ENCODE results near the gene PCBP2. TPM values are rescaled to one million over a fixed set of nuclear protein-coding genes. Genes with fewer than 3 reads are reported as not detected.
A peak's percentile ranks its signal among the peaks of the same experiment; 100 is the strongest.
"Not testable (repeated sequence)": the region's sequence is repeated elsewhere in the genome, so short reads cannot be mapped to it uniquely, and the experiment has no call there.

Gene PCBP2
- total RNA-seq, 6 experiments from 2014 or later: 254 to 463 (median 347) TPM

- 85% methylated on average over 5 of the region's 5 CpGs for whole genome bisulfite sequencing (ENCODE audit: insufficient coverage, low coverage, low lambda C conversion rate, missing lambda C conversion rate)
- H3K27ac ChIP-seq: no peak overlapping the region
- no peak for DNase-seq
- peaks cover 21 to 80% (median 47%) of the 10 kb centered on the region in 4 donors for H3K36me3 ChIP-seq
- no peak for ATAC-seq
- H3K4me3 ChIP-seq: no peak overlapping the region
- intact Hi-C loops (cut with DNase I): no loop called here
- H3K9me3 ChIP-seq: no peaks in the 10 kb centered on the region
- H3K27me3 ChIP-seq: no peaks in the 10 kb centered on the region
- TF ChIP-seq CTCF (IDR thresholded peaks at IDR 0.05): no peak
- TF ChIP-seq POLR2A (IDR thresholded peaks at IDR 0.05): no peak
- H3K4me1 ChIP-seq: peaks cover 0 to 3% (median 0%) of the 10 kb centered on the region in 4 donors
Measured at GRCh38 chr12:53479331-53479730, 27.4 kb downstream of the PCBP2 start.

- Histone ChIP-seq H3K4me1 (no peaks in the 10 kb centered on the region), H3K36me3 (peaks cover 21 to 74% (median 35%) of the 10 kb centered on the region in 4 donors), H3K4me3 (no peak overlapping the region), H3K27me3 (no peaks in the 10 kb centered on the region), H3K9me3 (no peaks in the 10 kb centered on the region), H3K27ac (no peak overlapping the region)
- WGBS (ENCODE audit: insufficient coverage, low coverage, low lambda C conversion rate, missing lambda C conversion rate): 64% methylated on average over 10 of the region's 12 CpGs
- TF ChIP-seq POLR2A (IDR thresholded peaks at IDR 0.05): no peak
- no peak for TF ChIP-seq CTCF (IDR thresholded peaks at IDR 0.05)
- DNase-seq (no peak), ATAC-seq (peak in 1 of 4 donors; percentile 9)
- intact Hi-C loops (cut with DNase I): no loop called here
Measured at GRCh38 chr12:53480491-53481442, 28.9 kb downstream of the PCBP2 start.

- H3K27me3 ChIP-seq; intact Hi-C loops (cut with DNase I); H3K4me3 ChIP-seq; DNase-seq; H3K27ac ChIP-seq; H3K4me1 ChIP-seq; ATAC-seq; H3K9me3 ChIP-seq: not testable (repeated sequence)
- H3K36me3 ChIP-seq: peaks cover 19 to 67% (median 31%) of the 10 kb centered on the region in 4 donors
- WGBS (ENCODE audit: insufficient coverage, low coverage, low lambda C conversion rate, missing lambda C conversion rate): 69% methylated on average over 5 of the region's 6 CpGs
Measured at GRCh38 chr12:53481458-53481857, 29.6 kb downstream of the PCBP2 start.

- no peaks in the 10 kb centered on the region for H3K4me1 ChIP-seq
- 64% methylated on average over 4 of the region's 9 CpGs for WGBS (ENCODE audit: insufficient coverage, low coverage, low lambda C conversion rate, missing lambda C conversion rate)
- TF ChIP-seq POLR2A (IDR thresholded peaks at IDR 0.05) (no peak), CTCF (IDR thresholded peaks at IDR 0.05) (no peak)
- ATAC-seq: no peak
- no peaks in the 10 kb centered on the region for H3K27me3 ChIP-seq
- H3K27ac ChIP-seq: no peak overlapping the region
- H3K9me3 ChIP-seq: no peaks in the 10 kb centered on the region
- intact Hi-C loops (cut with DNase I): no loop called here
- no peak for DNase-seq
- H3K4me3 ChIP-seq: no peak overlapping the region
- peaks cover 19 to 61% (median 31%) of the 10 kb centered on the region in 4 donors for H3K36me3 ChIP-seq
Measured at GRCh38 chr12:53481939-53482586, 30.2 kb downstream of the PCBP2 start.

Measured in right lobe of liver (tissue), 6 donors.